ENCODE measurements around the gene FRMPD4. TPM values are rescaled to one million over a fixed set of nuclear protein-coding genes. Genes with fewer than 3 reads are reported as not detected.
A peak's percentile ranks its signal among the peaks of the same experiment; 100 is the strongest.

Gene FRMPD4
- total RNA-seq, 1 experiment from 2014 or later, result not detected

- Histone ChIP-seq H3F3A (ENCODE audit: insufficient read depth, low read depth) (no peaks in the 10 kb centered on the region), H3K27me3 (ENCODE audit: insufficient read depth, low read depth) (no peaks in the 10 kb centered on the region), H3K27ac (no peak overlapping the region), H3K9me3 (ENCODE audit: insufficient read depth, low read depth) (no peaks in the 10 kb centered on the region), H3K79me2 (ENCODE audit: low read depth) (no peaks in the 10 kb centered on the region), H3K4me2 (no peak overlapping the region), H3K4me1 (replicated peaks; ENCODE audit: insufficient read depth) (no peaks in the 10 kb centered on the region), H4K20me1 (ENCODE audit: insufficient read depth) (no peaks in the 10 kb centered on the region), H2AFZ (no peak overlapping the region), H3K9me2 (ENCODE audit: insufficient read depth) (no peaks in the 10 kb centered on the region), H3K4me3 (no peak overlapping the region), H3K36me3 (ENCODE audit: low read depth) (no peaks in the 10 kb centered on the region)
- TF ChIP-seq CTCF (conservative IDR thresholded peaks at IDR 0.05), result no peak
- TF ChIP-seq EZH2 (IDR thresholded peaks at IDR 0.05; ENCODE audit: low read depth), result no peak
- no peak for DNase-seq
- no TSS peak for BruUV-seq (replicated peaks)
- intact Hi-C loops (cut with micrococcal nuclease; ENCODE audit: unreplicated experiment), result no loop called here
- CTCF ChIA-PET, result no interaction called here
- POLR2A ChIA-PET (ENCODE audit: unreplicated experiment), result no interaction called here
These were observed 432.7 kb downstream of the FRMPD4 start for GRCh38 chrX:12570859-12571501.

GRCh38 chrX:12579311-12579710 lies 441.0 kb downstream of the FRMPD4 start:
- Histone ChIP-seq H3F3A (ENCODE audit: insufficient read depth, low read depth) (0 out of 2 replicates have a peak, but pooled peaks cover 4% of the 10 kb centered on the region), H3K79me2 (ENCODE audit: low read depth) (no peaks in the 10 kb centered on the region), H3K9me3 (ENCODE audit: insufficient read depth, low read depth) (no peaks in the 10 kb centered on the region), H3K4me2 (no peak overlapping the region), H3K4me1 (replicated peaks; ENCODE audit: insufficient read depth) (peaks cover 13% of the 10 kb centered on the region), H3K27ac (no peak overlapping the region), H4K20me1 (ENCODE audit: insufficient read depth) (no peaks in the 10 kb centered on the region), H3K9me2 (ENCODE audit: insufficient read depth) (no peaks in the 10 kb centered on the region), H3K27me3 (ENCODE audit: insufficient read depth, low read depth) (no peaks in the 10 kb centered on the region), H2AFZ (no peak overlapping the region), H3K4me3 (no peak overlapping the region), H3K36me3 (ENCODE audit: low read depth) (no peaks in the 10 kb centered on the region)
- no TSS peak for BruUV-seq (replicated peaks)
- POLR2A ChIA-PET (ENCODE audit: unreplicated experiment), result no interaction called here
- DNase-seq, result no peak
- intact Hi-C loops (cut with micrococcal nuclease; ENCODE audit: unreplicated experiment), result no loop called here
- CTCF ChIA-PET, result no interaction called here
- no peak for TF ChIP-seq CTCF (conservative IDR thresholded peaks at IDR 0.05)
- no peak for TF ChIP-seq EZH2 (IDR thresholded peaks at IDR 0.05; ENCODE audit: low read depth)

GRCh38 chrX:12580548-12580947 lies 442.3 kb downstream of the FRMPD4 start:
- ChIA-PET POLR2A (ENCODE audit: unreplicated experiment) (no interaction called here), CTCF (no interaction called here)

More at GRCh38 chrX:12580548-12580947, 442.3 kb downstream of the FRMPD4 start:
- Histone ChIP-seq H4K20me1 (ENCODE audit: insufficient read depth) (no peaks in the 10 kb centered on the region), H3K79me2 (ENCODE audit: low read depth) (no peaks in the 10 kb centered on the region), H2AFZ (no peak overlapping the region), H3K27me3 (ENCODE audit: insufficient read depth, low read depth) (no peaks in the 10 kb centered on the region), H3K9me2 (ENCODE audit: insufficient read depth) (no peaks in the 10 kb centered on the region), H3K4me3 (no peak overlapping the region), H3F3A (ENCODE audit: insufficient read depth, low read depth) (0 out of 2 replicates have a peak, but pooled peaks cover 4% of the 10 kb centered on the region), H3K9me3 (ENCODE audit: insufficient read depth, low read depth) (no peaks in the 10 kb centered on the region), H3K36me3 (ENCODE audit: low read depth) (no peaks in the 10 kb centered on the region), H3K4me2 (no peak overlapping the region), H3K27ac (no peak overlapping the region), H3K4me1 (replicated peaks; ENCODE audit: insufficient read depth) (peaks cover 13% of the 10 kb centered on the region)
- no TSS peak for BruUV-seq (replicated peaks)
- intact Hi-C loops (cut with micrococcal nuclease; ENCODE audit: unreplicated experiment), result no loop called here
- TF ChIP-seq CTCF (conservative IDR thresholded peaks at IDR 0.05) (no peak), EZH2 (IDR thresholded peaks at IDR 0.05; ENCODE audit: low read depth) (no peak)
- DNase-seq, result peak; percentile 0 to 45

All from PC-9 (cell line).